IPS DF 19.7 (cell line): ENCODE data around the gene KLF16.
"Not testable (repeated sequence)": the region's sequence is repeated elsewhere in the genome, so short reads cannot be mapped to it uniquely, and the experiment has no call there.

Experiments used
- DNase-seq: peaks from one replicate; pipeline ENCODE4 v3.0.0-alpha.2; 2013; ENCODE audit warnings: low read depth, low spot score

Gene KLF16

GRCh38 chr19:1863328-1863637 lies at the start of gene KLF16:
Gene KLF16, minus strand, starts transcription at chr19:1863579. Its CDS starts 82 bp downstream, at chr19:1863497.
- no peak for DNase-seq

DNA sequence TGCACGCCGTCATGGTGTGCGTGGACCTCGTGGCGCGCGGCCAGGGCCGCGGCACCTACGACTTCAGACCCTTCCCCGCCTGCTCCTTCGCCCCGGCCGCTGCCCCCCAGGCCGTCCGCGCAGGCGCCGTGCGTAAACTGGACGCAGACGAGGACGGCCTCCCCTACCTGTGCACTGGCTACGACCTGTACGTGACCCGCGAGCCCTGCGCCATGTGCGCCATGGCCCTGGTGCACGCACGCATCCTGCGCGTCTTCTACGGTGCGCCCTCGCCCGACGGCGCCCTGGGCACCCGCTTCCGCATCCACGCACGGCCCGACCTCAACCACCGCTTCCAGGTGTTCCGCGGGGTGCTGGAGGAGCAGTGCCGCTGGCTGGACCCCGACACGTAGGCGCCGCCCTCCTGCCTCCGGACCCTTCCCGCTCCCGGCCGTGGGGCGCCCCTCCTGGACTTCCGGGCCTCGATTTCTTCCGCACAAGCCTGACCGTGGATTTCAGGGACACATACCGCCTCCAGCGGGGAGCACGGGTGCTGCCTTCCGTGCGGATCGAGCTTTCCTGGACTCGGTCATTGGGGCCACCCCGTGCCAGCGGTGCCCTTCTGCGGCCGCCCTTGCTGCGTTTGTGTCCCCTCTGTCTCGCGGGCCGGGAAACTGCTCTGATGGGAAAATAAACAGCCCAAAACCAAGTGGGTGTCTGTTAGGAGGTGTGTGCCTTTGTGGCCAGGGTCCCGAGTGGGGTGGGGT lies 49.6 kb upstream of the KLF16 start:
- DNase-seq: no peak

- DNase-seq: no peak
Measured at GRCh38 chr19:1911995-1912394, 48.6 kb upstream of the KLF16 start.

DNA sequence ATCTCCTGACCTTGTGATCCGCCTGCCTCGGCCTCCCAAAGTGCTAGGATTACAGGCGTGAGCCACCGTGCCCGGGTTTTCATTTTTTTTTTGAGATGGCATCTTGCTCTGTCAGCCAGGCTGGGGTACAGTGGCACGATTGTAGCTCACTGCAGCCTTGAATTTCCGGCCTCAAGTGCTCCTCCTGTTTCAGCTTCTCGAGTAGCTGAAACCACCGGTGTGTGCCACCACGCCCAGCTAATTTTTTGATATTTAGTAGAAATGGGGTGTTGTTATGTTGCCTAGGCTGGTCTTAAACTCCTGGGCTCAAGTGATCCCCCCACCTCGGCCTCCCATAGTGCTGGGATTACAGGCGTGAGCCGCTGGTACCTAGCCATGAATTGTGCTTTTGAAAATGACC lies 47.7 kb upstream of the KLF16 start:
- DNase-seq: no peak

DNA sequence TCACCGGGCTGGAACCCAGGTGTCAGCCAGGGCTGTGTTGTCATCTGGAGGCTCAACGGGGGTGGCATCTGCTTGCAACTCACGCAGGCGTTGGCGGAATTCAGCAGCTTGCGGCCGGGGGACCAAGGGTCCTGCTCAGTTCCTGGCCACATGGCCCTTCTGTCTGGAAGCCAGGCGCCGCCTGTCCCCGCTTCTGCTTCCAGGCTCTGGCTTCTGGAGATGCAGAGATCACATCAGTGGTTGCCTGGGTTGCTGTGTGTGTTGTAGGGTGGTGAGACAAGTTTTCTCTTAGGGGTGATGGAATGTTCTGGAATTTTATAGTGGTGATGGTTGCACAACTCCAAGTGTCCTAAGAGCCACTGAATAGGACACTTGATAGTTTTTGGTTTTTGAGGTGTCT lies 46.8 kb upstream of the KLF16 start:
- no peak for DNase-seq

DNA sequence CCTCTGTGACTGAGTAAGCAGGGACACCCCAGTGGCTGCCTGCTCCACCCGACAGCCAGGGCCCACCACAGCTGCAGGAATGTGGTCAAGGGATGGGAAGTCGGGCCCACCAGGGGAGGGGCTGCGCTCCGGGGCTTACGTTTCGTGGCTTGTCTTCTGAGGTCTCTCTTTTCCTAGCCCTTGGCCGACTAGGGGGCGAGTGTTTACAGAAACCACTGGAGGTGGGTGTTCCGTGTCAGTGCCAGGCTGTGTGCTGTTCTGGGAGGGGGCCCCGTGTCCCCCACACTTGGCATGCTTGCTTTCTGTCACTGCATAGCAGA lies 46.3 kb upstream of the KLF16 start:
- DNase-seq: no peak

DNA sequence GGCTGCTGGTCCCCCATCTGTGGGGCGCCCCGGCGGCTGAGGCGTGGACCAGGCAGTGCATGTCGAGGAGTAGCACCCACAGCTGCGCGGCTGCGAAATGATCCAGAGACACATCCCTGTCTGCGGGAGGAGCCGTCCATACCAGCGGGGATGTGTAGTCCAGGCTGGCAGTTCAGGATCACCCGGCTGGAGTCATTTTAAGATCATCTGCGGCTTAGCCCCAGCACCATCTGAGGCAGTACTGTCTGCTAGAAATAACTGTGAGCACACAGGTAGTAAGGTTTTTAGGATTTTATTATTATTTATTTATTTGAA lies 44.9 kb upstream of the KLF16 start:
- no peak for DNase-seq

DNA sequence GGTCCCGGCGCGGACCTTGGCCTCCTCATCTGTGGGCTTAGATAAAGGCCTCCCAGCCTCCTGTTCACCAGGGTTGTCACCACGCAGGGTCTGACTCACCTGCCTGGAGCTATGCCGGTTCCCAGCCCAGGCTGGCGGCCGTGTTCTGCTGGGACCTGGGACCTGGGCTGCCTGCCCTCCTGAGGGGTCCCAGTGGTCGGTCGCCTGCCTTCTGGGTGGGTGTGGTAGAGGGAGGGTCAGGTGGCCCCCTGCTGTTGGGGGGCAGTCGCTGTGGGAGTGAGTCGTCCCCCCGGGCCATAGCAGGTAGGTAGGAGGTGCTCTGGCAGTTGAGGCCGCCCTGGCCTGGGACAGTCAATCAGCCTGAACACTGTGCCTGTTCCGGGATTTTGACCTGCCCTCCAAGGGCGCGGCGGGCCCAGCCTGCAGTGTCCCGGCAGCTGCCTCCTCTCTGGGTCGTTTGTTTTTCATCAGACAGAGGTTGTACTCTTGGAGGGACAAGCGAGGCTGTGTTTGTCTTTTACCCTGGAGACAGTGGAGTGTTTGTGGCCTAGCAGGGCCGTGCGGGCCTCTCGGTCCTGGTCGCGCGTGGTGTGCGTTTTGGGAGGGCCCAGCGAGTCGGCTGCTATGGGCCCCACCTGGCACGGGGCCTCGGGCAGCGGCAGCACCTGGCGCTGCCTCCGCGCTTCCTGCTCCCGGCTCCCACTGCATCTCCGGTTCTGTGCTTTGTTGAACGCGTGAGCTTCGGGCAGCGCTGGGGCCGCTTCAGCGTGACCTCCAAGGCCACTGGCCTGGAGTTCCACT lies 44.4 kb upstream of the KLF16 start:
- no peak for DNase-seq

DNA sequence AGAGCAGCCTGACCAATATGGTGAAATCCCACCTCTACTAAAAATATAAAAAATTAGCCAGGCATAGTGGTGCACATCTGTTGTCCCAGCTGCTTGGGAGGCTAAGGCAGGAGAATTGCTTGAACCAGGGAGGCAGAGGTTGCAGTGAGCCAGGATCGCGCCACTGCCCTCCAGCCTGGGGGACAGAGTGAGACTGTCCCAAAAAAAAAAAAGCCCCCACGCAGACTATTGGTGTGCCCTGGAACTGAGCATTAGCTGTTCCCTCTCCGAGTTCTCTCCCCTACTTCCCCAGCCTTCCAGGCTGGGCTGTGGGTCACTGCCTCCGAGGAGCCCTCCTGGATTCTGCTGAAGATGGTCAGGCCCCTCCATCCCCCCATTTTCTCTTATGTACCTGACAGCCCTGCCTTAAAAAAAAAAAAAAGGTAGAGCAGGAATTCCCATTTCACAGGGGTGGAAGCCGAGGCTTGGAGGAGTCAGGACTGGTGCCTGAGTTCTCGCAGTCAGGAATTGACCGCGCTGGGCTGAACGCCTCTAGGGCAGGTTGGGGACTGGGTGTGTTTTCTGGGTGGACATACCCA lies 43.7 kb upstream of the KLF16 start:
- DNase-seq: no peak

DNA sequence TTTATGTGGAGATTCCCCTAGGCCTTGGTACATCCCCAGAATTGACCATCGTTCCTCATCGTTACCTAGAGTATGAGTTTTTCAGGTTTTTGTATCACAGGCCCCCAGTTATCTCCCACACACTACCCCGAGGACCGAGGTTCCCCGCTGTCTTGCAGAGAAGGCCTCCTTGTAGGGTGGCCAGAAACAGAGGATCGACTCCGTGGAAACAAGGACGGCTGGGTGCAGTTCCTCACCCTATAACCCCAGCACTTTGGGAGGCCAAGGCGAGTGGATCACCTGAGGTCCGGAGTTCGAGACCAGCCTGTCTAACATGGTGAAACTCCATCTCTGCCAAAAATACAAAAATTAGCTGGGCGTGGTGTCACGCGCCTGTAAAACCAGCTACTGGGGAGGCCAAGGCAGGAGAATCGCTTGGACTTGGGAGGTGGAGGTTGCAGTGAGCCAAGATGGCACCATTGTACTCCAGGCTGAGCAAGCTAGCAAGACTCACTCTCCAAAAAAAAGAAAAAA lies 42.5 kb upstream of the KLF16 start:
- no peak for DNase-seq

GRCh38 chr19:1905110-1905862 lies 41.9 kb upstream of the KLF16 start, which contains the start of the genes ADAT3 and SCAMP4:
Gene ADAT3, plus strand, starts transcription at chr19:1905399. Its CDS starts 6,649 bp downstream, at chr19:1912048.
Gene SCAMP4, plus strand, starts transcription at chr19:1905399. Its CDS starts 9,621 bp downstream, at chr19:1915020.
- peak; percentile 90 for DNase-seq

DNA sequence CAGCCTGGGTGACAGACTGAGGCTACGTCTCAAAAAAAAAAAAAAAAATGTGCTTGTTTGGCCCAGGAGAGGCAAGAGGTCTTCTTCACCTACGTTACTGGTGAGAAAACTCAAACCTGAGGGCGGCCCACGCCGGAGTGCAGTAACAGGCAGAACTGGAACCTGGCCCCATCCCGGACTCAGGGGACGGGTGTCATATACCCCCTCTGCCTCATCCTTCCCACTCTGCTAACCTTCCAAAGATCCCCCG lies 41.4 kb upstream of the KLF16 start:
- no peak for DNase-seq

- DNase-seq: no peak
Measured at GRCh38 chr19:1902923-1903322, 39.5 kb upstream of the KLF16 start.

DNA sequence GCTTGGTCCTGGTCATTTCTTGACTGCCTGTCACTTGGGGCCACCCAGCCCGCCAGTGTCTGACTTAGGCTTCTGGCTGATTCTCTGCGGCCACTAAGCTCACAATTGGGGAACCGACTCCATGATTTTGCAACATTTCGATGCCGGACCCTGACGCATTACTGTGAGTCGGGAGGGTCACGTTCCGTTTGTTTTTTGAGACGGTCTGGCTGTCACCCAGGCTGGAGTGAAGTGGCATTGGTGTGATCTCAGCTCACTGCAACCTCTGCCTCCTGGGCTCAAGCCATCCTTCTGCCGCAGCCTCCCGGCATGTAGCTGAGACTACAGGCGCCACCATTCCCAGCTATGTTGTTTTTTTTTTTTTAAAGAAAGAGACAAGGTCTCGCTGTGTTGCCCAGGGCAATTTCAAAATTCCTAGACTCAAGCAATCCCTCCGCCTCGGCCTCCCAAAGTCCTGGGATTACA lies 38.6 kb upstream of the KLF16 start:
- no peak for DNase-seq

- DNase-seq: no peak
Measured at GRCh38 chr19:1896508-1896907, 33.1 kb upstream of the KLF16 start.

- no peak for DNase-seq
Measured at GRCh38 chr19:1893791-1894190, 30.4 kb upstream of the KLF16 start.

- no peak for DNase-seq
Measured at GRCh38 chr19:1889907-1890306, 26.5 kb upstream of the KLF16 start.

GRCh38 chr19:1888385-1888784 lies 25.0 kb upstream of the KLF16 start:
- no peak for DNase-seq

DNA sequence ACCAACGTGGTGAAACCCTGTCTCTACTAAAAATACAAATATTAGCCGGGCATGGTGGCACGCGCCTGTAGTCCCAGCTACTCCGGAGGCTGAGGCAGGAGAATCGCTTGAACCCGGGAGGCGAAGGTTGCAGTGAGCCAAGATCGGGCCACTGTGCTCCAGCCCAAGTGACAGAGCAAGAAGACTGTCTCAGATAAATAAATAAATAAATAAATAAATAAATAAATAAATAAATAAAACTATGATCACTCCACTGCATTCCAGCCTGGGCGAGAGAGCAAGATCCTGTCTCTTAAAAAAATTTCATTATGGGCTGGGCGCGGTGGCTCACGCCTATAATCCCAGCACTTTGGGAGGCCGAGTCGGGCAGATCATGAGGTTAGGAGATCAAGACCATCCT lies 23.0 kb upstream of the KLF16 start:
- DNase-seq: not testable (repeated sequence)

DNA sequence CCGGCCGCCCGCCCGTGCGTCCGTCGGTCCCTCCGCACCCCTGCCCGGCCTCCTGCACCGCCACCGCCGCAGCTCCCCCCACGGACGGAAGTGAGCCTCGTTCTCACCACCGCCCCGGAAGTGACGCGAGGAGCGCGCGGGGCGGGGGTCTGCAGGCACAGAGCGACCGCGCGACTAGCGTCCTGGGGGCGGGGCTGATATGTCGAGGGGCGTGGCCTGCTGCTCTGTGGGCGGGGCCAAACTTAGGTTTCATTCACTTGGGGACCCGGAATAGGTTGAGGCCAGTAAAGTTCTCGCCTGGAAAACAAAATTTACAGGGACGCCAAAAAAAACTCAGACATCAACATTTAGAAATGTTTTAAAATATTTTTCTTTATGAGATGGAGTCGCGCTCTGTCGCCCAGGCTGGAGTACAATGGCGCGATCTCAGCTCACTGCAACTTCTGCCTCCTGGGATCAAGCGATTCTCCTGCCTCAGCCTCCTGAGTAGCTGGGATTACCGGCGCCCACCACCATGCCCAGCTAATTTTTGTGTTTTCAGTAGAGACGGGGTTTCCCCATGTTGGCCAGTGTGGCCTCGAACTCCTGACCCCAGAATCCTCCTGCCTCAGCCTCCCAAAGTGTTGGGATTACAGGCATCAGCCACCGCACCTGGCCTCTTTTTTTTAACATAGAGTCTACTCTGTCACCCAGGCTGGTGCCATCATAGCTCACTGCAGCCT lies 22.2 kb upstream of the KLF16 start, which contains the start of gene ABHD17A:
TSS of gene ABHD17A (minus strand) at position 99 of the 722 bp plus-strand sequence. CDS start 3,930 bp downstream, outside the sequence.
- not testable (repeated sequence) for DNase-seq

DNA sequence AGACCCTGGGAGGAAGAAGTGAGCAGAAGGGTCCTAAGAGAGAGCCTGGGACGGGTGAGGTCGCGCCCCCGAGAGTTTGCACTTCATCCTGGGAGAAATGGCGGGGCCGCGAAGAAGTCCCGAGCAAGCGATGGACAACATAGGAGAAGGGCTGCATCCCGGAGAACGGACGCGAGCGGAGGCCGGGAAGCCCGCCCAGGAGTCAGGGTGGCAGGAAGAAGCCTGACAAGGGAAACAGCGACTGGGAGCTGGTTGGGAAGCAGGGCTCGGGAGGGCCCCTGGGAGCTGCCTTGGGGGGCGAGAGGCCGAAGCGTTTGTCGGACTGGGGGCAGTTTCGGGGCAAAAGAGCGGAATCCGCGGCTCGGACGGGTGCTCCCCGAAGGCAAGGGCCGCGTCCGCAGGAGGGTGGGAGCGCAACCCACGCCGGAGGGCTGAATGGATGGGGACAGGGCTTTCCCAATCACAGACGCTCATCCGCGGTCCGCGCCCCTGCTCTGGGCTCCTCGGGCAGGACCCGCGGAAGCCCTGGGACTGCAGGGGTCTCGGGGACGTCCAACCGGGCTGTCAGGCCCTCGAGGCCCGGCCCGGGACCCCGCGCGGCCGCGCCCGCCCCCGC lies 21.4 kb upstream of the KLF16 start:
- no peak for DNase-seq
